NCI-H128 (cell line): ENCODE measurements around the gene SH3BGRL3.

Experiments used
- DNase-seq: peaks from one replicate; lab custom pipeline; 2025; ENCODE audit not compliant: unreplicated experiment; lab: John Stamatoyannopoulos, UW

Gene SH3BGRL3

GRCh38 chr1:26277261-26277661, 2.6 kb upstream of the SH3BGRL3 start:
- DNase-seq = no peak

- no peak for DNase-seq
These were observed 2.2 kb upstream of the SH3BGRL3 start for GRCh38 chr1:26277719-26278118.

- DNase-seq = no peak
These were observed 1.6 kb upstream of the SH3BGRL3 start for GRCh38 chr1:26278303-26278702.

GRCh38 chr1:26278724-26279455, 996 bp upstream of the SH3BGRL3 start:
- DNase-seq = no peak

GRCh38 chr1:26280333-26281042, 602 bp downstream of the SH3BGRL3 start:
- DNase-seq = no peak

GRCh38 chr1:26281091-26281958, 1.4 kb downstream of the SH3BGRL3 start:
- no peak for DNase-seq

- DNase-seq = no peak
These were observed 2.1 kb downstream of the SH3BGRL3 start for GRCh38 chr1:26281971-26282370.

- DNase-seq = no peak
These were observed 2.6 kb downstream of the SH3BGRL3 start for GRCh38 chr1:26282401-26282918.

- DNase-seq = no peak
These were observed 3.5 kb downstream of the SH3BGRL3 start for GRCh38 chr1:26283279-26283853.

GRCh38 chr1:26283871-26284596, 4.1 kb downstream of the SH3BGRL3 start:
- no peak for DNase-seq

- no peak for DNase-seq
These were observed 4.9 kb downstream of the SH3BGRL3 start for GRCh38 chr1:26284597-26285347.

- DNase-seq = no peak
These were observed 5.6 kb downstream of the SH3BGRL3 start for GRCh38 chr1:26285366-26286063.

GRCh38 chr1:26286064-26286416, 6.2 kb downstream of the SH3BGRL3 start:
- no peak for DNase-seq

GRCh38 chr1:26287033-26287711, 7.3 kb downstream of the SH3BGRL3 start:
- DNase-seq = no peak

GRCh38 chr1:26287811-26288210, 7.9 kb downstream of the SH3BGRL3 start:
- no peak for DNase-seq

- no peak for DNase-seq
These were observed 8.5 kb downstream of the SH3BGRL3 start for GRCh38 chr1:26288311-26288941.

GRCh38 chr1:26289158-26290059, 9.5 kb downstream of the SH3BGRL3 start:
- DNase-seq = no peak
